ENCODE results near the gene ZNF638. TPM values are rescaled to one million over a fixed set of nuclear protein-coding genes. Genes with fewer than 3 reads are reported as not detected.

Gene ZNF638
- total RNA-seq, 1 donor from 2014 or later, result 211 TPM

GRCh38 chr2:71348302-71348701 lies 16.7 kb downstream of the ZNF638 start:
- Mint-ChIP-seq H3K27ac (ENCODE audit: unreplicated experiment) (no peak overlapping the region), H3K4me3 (ENCODE audit: unreplicated experiment) (no peak overlapping the region)
- no peak for DNase-seq

GRCh38 chr2:71353248-71353647 lies 21.7 kb downstream of the ZNF638 start:
- DNase-seq, result no peak
- TF ChIP-seq CTCF (IDR thresholded peaks at IDR 0.05; ENCODE audit: partially characterized antibody, unreplicated experiment), result no peak
- H3K4me1 Mint-ChIP-seq (ENCODE audit: low read depth, unreplicated experiment), result no peaks in the 10 kb centered on the region
- H3K27ac Mint-ChIP-seq (ENCODE audit: unreplicated experiment), result no peak overlapping the region
- no peaks in the 10 kb centered on the region for H3K27me3 Mint-ChIP-seq (ENCODE audit: unreplicated experiment)
- no peak overlapping the region for H3K4me3 Mint-ChIP-seq (ENCODE audit: unreplicated experiment)
- H3K36me3 Mint-ChIP-seq (ENCODE audit: unreplicated experiment), result peaks cover 5% of the 10 kb centered on the region
- H3K9me3 Mint-ChIP-seq (ENCODE audit: unreplicated experiment), result peaks cover 3% of the 10 kb centered on the region

More at GRCh38 chr2:71348302-71348701, 16.7 kb downstream of the ZNF638 start:
- Mint-ChIP-seq H3K36me3 (ENCODE audit: unreplicated experiment) (peaks cover 5% of the 10 kb centered on the region), H3K27me3 (ENCODE audit: unreplicated experiment) (no peaks in the 10 kb centered on the region), H3K4me1 (ENCODE audit: low read depth, unreplicated experiment) (no peaks in the 10 kb centered on the region), H3K9me3 (ENCODE audit: unreplicated experiment) (no peaks in the 10 kb centered on the region)
- no peak for TF ChIP-seq CTCF (IDR thresholded peaks at IDR 0.05; ENCODE audit: partially characterized antibody, unreplicated experiment)

GRCh38 chr2:71358931-71359671 lies 27.5 kb downstream of the ZNF638 start:
- no peak overlapping the region for H3K4me3 Mint-ChIP-seq (ENCODE audit: unreplicated experiment)
- H3K27ac Mint-ChIP-seq (ENCODE audit: unreplicated experiment), result no peak overlapping the region
- H3K36me3 Mint-ChIP-seq (ENCODE audit: unreplicated experiment), result no peaks in the 10 kb centered on the region
- no peaks in the 10 kb centered on the region for H3K27me3 Mint-ChIP-seq (ENCODE audit: unreplicated experiment)
- peaks cover 3% of the 10 kb centered on the region for H3K9me3 Mint-ChIP-seq (ENCODE audit: unreplicated experiment)
- peaks cover 7% of the 10 kb centered on the region for H3K4me1 Mint-ChIP-seq (ENCODE audit: low read depth, unreplicated experiment)
- no peak for DNase-seq
- no peak for TF ChIP-seq CTCF (IDR thresholded peaks at IDR 0.05; ENCODE audit: partially characterized antibody, unreplicated experiment)

GRCh38 chr2:71360434-71360975 lies 28.9 kb downstream of the ZNF638 start:
- TF ChIP-seq CTCF (IDR thresholded peaks at IDR 0.05; ENCODE audit: partially characterized antibody, unreplicated experiment), result no peak
- Mint-ChIP-seq H3K27me3 (ENCODE audit: unreplicated experiment) (no peaks in the 10 kb centered on the region), H3K4me3 (ENCODE audit: unreplicated experiment) (no peak overlapping the region), H3K27ac (ENCODE audit: unreplicated experiment) (no peak overlapping the region), H3K9me3 (ENCODE audit: unreplicated experiment) (peaks cover 3% of the 10 kb centered on the region), H3K36me3 (ENCODE audit: unreplicated experiment) (no peaks in the 10 kb centered on the region), H3K4me1 (ENCODE audit: low read depth, unreplicated experiment) (peaks cover 7% of the 10 kb centered on the region)
- no peak for DNase-seq

GRCh38 chr2:71361631-71362030 lies 30.0 kb downstream of the ZNF638 start:
- Mint-ChIP-seq H3K4me1 (ENCODE audit: low read depth, unreplicated experiment) (peaks cover 7% of the 10 kb centered on the region), H3K36me3 (ENCODE audit: unreplicated experiment) (no peaks in the 10 kb centered on the region), H3K9me3 (ENCODE audit: unreplicated experiment) (peaks cover 3% of the 10 kb centered on the region), H3K27ac (ENCODE audit: unreplicated experiment) (no peak overlapping the region), H3K27me3 (ENCODE audit: unreplicated experiment) (no peaks in the 10 kb centered on the region), H3K4me3 (ENCODE audit: unreplicated experiment) (no peak overlapping the region)
- DNase-seq, result no peak
- TF ChIP-seq CTCF (IDR thresholded peaks at IDR 0.05; ENCODE audit: partially characterized antibody, unreplicated experiment), result no peak

All from glutamatergic neuron (in vitro differentiated cells).